Neural crest cell (in vitro differentiated cells): ENCODE results near the gene NUCB1. TPM values are rescaled to one million over a fixed set of nuclear protein-coding genes. Genes with fewer than 3 reads are reported as not detected.
"Not testable (repeated sequence)": the region's sequence is repeated elsewhere in the genome, so short reads cannot be mapped to it uniquely, and the experiment has no call there.

ENCODE experiments used
- DNase-seq: peaks from one replicate; pipeline ENCODE4 v3.0.0; 2021; ENCODE audit warnings: low read depth, mixed read lengths, low spot score
- H3K27ac Mint-ChIP-seq: one replicate; pipeline ENCODE4 v1.8.0; 2021; ENCODE audit warnings: mild to moderate bottlenecking, mixed read lengths; ENCODE audit not compliant: unreplicated experiment
- H3K27me3 Mint-ChIP-seq: 2 replicates; pipeline ENCODE4 v1.8.0; 2021; ENCODE audit warnings: low read depth, mild to moderate bottlenecking, mixed read lengths
- H3K36me3 Mint-ChIP-seq: 2 replicates; pipeline ENCODE4 v1.8.0; 2021; ENCODE audit warnings: low read depth, mild to moderate bottlenecking, mixed read lengths
- H3K4me1 Mint-ChIP-seq: 2 replicates; pipeline ENCODE4 v1.8.0; 2021; ENCODE audit warnings: mixed read lengths
- H3K4me3 Mint-ChIP-seq: one replicate; pipeline ENCODE4 v1.8.0; 2021; ENCODE audit warnings: mild to moderate bottlenecking, mixed read lengths
- H3K9me3 Mint-ChIP-seq: 2 replicates; pipeline ENCODE4 v1.8.0; 2021; ENCODE audit warnings: mixed read lengths
- total RNA-seq: library from RNA; stranded (reverse); gene quantifications from 2 replicates; pipeline ENCODE4 v1.2.1, GENCODE V29; 2021
- TF ChIP-seq, protein P1 (sequence below): fragments of 200-600 bp; sonication (generic); conservative IDR thresholded peaks from 2 replicates; pipeline ENCODE4 v1.5.0; 2021; ENCODE audit warnings: antibody characterized with exemption, mild to moderate bottlenecking

The NUCB1 gene
- total RNA-seq, 1 donor from 2014 or later, result 102 TPM

DNA sequence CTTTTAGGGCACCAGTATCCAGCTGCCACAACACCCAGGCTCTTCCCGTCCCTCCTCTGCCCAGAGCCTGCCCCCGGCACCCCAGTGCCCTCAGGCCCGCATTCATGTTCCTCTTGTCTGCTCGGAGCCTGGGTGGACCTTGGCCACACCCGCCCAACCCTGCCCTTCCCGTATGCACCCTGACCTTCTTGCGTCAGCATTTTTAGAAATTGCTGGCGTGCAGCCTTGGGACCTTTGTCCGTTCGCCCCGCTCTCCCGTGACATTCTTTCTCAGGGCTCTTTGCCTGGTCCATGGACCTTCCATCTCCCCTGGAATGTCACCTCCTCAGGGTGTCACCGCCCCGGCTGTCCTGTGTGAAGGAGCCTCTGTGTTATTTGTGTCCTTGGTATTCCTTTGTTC, 7.6 kb downstream of the NUCB1 start:
- peak overlapping the region; percentile 54 for H3K4me3 Mint-ChIP-seq
- H3K27ac Mint-ChIP-seq, result no peak overlapping the region
- H3K36me3 Mint-ChIP-seq, result peaks cover 11% of the 10 kb centered on the region
- H3K9me3 Mint-ChIP-seq, result no peaks in the 10 kb centered on the region
- TF ChIP-seq, protein P1, sequence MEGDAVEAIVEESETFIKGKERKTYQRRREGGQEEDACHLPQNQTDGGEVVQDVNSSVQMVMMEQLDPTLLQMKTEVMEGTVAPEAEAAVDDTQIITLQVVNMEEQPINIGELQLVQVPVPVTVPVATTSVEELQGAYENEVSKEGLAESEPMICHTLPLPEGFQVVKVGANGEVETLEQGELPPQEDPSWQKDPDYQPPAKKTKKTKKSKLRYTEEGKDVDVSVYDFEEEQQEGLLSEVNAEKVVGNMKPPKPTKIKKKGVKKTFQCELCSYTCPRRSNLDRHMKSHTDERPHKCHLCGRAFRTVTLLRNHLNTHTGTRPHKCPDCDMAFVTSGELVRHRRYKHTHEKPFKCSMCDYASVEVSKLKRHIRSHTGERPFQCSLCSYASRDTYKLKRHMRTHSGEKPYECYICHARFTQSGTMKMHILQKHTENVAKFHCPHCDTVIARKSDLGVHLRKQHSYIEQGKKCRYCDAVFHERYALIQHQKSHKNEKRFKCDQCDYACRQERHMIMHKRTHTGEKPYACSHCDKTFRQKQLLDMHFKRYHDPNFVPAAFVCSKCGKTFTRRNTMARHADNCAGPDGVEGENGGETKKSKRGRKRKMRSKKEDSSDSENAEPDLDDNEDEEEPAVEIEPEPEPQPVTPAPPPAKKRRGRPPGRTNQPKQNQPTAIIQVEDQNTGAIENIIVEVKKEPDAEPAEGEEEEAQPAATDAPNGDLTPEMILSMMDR, result no peak
- DNase-seq, result no peak
- peaks cover under 1% of the 10 kb centered on the region for H3K4me1 Mint-ChIP-seq
- H3K27me3 Mint-ChIP-seq, result no peaks in the 10 kb centered on the region

DNA sequence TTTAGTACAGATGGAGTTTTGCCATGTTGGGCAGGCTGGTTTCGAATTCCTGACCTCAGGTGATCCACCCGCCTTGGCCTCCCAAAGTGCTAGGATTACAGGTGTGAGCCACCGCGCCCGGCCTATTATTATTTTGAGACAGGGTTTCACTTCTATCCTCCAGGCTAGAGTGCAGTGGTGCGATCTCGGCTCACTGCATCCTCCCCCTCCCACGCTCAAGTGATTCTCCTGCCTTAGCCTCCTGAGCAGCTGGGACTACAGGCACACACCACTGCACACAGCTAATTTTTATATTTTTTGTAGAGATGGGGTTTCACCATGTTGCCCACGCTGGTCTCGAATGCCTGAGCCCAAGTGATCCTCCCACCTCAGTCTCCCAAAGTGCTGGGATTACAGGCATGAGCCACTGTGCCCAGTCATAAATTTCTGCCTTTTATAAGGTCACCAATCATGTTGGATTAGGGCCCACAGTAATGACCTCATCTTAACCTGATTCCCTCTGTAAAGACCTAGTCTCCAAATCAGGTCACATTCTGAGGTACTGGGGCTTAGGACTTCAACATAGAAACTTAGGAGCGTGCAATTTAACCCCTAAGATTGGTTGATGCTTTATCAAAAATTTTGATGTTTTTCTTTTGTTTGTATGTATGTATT, 9.4 kb downstream of the NUCB1 start:
- H3K36me3 Mint-ChIP-seq, result peaks cover 18% of the 10 kb centered on the region
- not testable (repeated sequence) for H3K9me3 Mint-ChIP-seq, H3K27me3 Mint-ChIP-seq, H3K4me3 Mint-ChIP-seq, H3K27ac Mint-ChIP-seq, H3K4me1 Mint-ChIP-seq, DNase-seq

DNA sequence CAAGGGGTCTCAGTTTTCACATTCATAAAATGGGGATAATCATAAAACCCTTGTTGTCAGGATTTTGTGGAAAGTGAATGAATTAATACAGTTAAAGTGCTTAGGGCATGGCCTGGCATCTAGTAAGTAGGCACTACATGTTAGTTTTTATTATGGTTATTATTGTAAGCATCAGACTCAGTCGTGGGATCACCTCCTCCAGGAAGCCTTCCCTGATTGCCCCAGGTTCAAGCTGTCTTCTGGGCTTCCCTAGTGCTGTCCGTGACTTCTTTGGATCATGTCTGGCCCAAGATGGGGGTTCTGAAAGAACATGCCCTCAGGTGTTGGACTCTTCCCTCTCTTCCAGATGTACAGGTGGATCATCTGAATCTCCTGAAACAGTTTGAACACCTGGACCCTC, 10.7 kb downstream of the NUCB1 start:
- Mint-ChIP-seq H3K4me1 (no peaks in the 10 kb centered on the region), H3K27ac (no peak overlapping the region), H3K27me3 (no peaks in the 10 kb centered on the region), H3K4me3 (no peak overlapping the region), H3K36me3 (peaks cover 14% of the 10 kb centered on the region), H3K9me3 (no peaks in the 10 kb centered on the region)
- no peak for DNase-seq
- TF ChIP-seq, protein P1, result no peak

DNA sequence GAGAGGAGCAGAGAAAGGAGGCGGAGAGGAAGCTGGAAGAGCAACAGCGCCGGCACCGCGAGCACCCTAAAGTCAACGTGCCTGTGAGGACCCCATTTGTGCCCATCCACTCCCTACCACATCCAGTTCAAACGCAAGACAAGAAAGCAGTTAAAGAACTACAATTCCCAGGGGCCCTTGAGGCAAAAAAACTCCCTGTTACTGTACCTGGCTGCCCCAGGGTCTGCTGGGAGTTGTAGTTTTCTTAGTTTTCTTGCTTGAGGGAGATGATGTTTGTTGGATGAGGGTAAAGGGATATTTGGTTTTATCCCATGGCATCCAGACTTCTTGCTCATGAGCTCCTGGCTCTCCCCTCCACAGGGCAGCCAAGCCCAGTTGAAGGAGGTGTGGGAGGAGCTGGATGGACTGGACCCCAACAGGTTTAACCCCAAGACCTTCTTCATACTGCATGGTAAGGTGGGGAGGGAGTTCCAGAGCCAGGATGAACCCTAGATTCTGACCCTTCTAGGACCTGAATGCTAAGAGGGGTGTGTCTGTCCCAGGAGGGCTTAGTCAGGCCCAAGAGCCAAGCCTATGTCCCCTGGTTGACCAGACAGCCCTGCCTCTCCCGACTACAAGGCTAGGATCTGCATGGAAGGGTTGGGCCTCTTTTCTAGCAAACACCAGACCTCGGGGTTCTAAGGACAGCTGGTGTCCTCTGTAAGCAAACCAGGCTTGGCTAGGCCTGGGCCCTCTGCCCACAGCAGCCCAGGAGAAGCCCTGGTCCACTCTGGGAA, 13.2 kb downstream of the NUCB1 start:
- no peaks in the 10 kb centered on the region for H3K27me3 Mint-ChIP-seq
- TF ChIP-seq, protein P1, result no peak
- peaks cover 14% of the 10 kb centered on the region for H3K36me3 Mint-ChIP-seq
- no peak overlapping the region for H3K27ac Mint-ChIP-seq
- H3K4me3 Mint-ChIP-seq, result no peak overlapping the region
- DNase-seq, result no peak
- H3K4me1 Mint-ChIP-seq, result no peaks in the 10 kb centered on the region
- H3K9me3 Mint-ChIP-seq, result no peaks in the 10 kb centered on the region

DNA sequence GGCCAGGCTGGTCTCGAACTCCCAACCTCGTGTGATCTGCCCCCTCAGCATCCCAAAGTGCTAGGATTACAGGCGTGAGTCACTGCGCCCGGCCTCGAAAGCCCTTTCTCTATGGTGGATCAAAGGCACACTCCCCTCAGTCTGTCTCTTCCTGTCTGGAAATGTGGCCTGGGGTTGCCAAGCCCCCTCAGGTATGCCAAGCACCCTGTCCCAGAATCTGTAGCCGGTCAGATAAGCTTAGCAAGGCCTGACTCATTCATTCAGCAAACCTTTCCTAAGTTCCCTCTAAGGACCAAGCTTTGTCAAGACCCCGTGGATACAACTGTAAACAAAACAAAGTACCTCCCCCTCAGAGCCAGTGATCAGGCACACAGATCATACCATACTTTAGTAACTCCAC, 14.1 kb downstream of the NUCB1 start:
- Mint-ChIP-seq H3K36me3 (peaks cover 20% of the 10 kb centered on the region), H3K9me3 (no peaks in the 10 kb centered on the region), H3K27me3 (no peaks in the 10 kb centered on the region), H3K4me3 (no peak overlapping the region), H3K4me1 (no peaks in the 10 kb centered on the region), H3K27ac (no peak overlapping the region)
- DNase-seq, result no peak
- TF ChIP-seq, protein P1, result no peak

DNA sequence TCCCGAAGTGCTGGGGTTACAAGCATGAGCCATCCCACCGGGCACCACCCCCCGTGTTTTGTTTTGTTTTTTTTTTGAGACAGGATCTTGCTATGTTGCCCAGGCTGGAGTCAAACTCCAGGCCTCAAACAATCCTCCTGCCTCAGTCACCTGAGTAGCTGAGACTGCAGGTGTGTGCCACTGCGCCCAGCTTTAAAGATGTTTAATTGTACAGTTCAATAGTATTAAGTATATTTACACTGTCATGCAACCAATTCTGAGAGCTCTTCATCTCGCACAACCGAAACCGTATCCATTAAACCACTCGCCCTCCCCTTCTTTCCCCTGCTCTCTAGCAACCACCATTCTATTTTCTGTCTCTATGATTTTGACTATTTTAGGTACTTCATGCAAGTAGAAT, 15.6 kb downstream of the NUCB1 start:
- Mint-ChIP-seq H3K27me3 (no peaks in the 10 kb centered on the region), H3K27ac (no peak overlapping the region), H3K9me3 (no peaks in the 10 kb centered on the region), H3K36me3 (peaks cover 20% of the 10 kb centered on the region), H3K4me1 (no peaks in the 10 kb centered on the region), H3K4me3 (no peak overlapping the region)
- TF ChIP-seq, protein P1, result no peak
- no peak for DNase-seq
